H1 (cell line): ENCODE results near the gene ELAVL2. TPM values are rescaled to one million over a fixed set of nuclear protein-coding genes. Genes with fewer than 3 reads are reported as not detected.

Experiments used
- CTCF ChIA-PET: fragments of 300-600 bp; sonication (Branson Sonifier 250); formaldehyde crosslinking; loops from one replicate; lab custom pipeline; 2021; ENCODE audit not compliant: partially characterized antibody; lab: Charles Lee
- POLR2A ChIA-PET: fragments of 300-600 bp; sonication (Branson Sonifier 250); formaldehyde crosslinking; loops from one replicate; lab custom pipeline; 2021; ENCODE audit warnings: inconsistent platforms; ENCODE audit not compliant: partially characterized antibody; lab: Charles Lee
- DNase-seq, 2 experiments: peaks; one replicate each; pipeline versions ENCODE4 v3.0.0 to v3.0.0-alpha.2; 2010 to 2022; ENCODE audit warnings: low spot score in 2 of 2, low read depth in 1 of 2, mixed read lengths in 1 of 2
- FAIRE-seq: peaks from 2 replicates; lab custom pipeline; 2011; peaks lifted over from hg19 to GRCh38; lab: Jason Lieb, UNC
- H2AFZ ChIP-seq: 2 replicates; pipeline ENCODE4 v1.8.1; 2012; ENCODE audit warnings: low read length, inconsistent platforms
- H2AK5ac ChIP-seq: 2 replicates; pipeline ENCODE4 v1.6.1; 2013; ENCODE audit warnings: low read depth, low read length
- H2BK120ac ChIP-seq: replicated peaks from 2 replicates; pipeline ENCODE3; 2013; ENCODE audit warnings: low read depth, low read length, inconsistent platforms
- H2BK12ac ChIP-seq: 2 replicates; pipeline ENCODE4 v1.6.1; 2013; ENCODE audit warnings: low read depth, low read length
- H2BK15ac ChIP-seq: 2 replicates; pipeline ENCODE4 v1.6.1; 2013; ENCODE audit warnings: low read length
- H2BK20ac ChIP-seq: 2 replicates; pipeline ENCODE4 v1.6.1; 2013; ENCODE audit warnings: low read length
- H2BK5ac ChIP-seq: 2 replicates; pipeline ENCODE4 v1.6.1; 2013; ENCODE audit warnings: low read depth, low read length
- H3K14ac ChIP-seq: 2 replicates; pipeline ENCODE4 v1.6.1; 2013; ENCODE audit warnings: inconsistent platforms; ENCODE audit not compliant: insufficient read length
- H3K18ac ChIP-seq: 2 replicates; pipeline ENCODE4 v1.6.1; 2013; ENCODE audit warnings: low read length; ENCODE audit errors: extremely low read depth
- H3K23ac ChIP-seq: 2 replicates; pipeline ENCODE4 v1.6.1; 2013; ENCODE audit warnings: inconsistent platforms; ENCODE audit not compliant: insufficient read length
- H3K23me2 ChIP-seq: 2 replicates; pipeline ENCODE4 v1.6.1; 2013; ENCODE audit warnings: low read depth, low read length
- H3K27ac ChIP-seq: 2 replicates; pipeline ENCODE4 v1.6.1; 2011; ENCODE audit warnings: low read depth, low read length, inconsistent platforms
- H3K27me3 ChIP-seq, 4 experiments: replicated peaks in 1 of 4; 1 replicate in 1 of 4; 2 replicates in 3 of 4; pipeline versions ENCODE4 v1.6.1 to v1.8.1; 2011 to 2013; ENCODE audit warnings: low read length in 3 of 4, mild to moderate bottlenecking in 3 of 4, inconsistent platforms in 2 of 4, mixed read lengths in 2 of 4, moderate library complexity in 1 of 4; ENCODE audit not compliant: control insufficient read depth in 3 of 4, insufficient read depth in 3 of 4; ENCODE audit errors: extremely low read depth in 1 of 4
- H3K36me3 ChIP-seq, 4 experiments: 2 replicates each; pipeline versions ENCODE4 v1.6.1 to v1.8.1; 2011 to 2013; ENCODE audit warnings: mild to moderate bottlenecking in 4 of 4, low read length in 3 of 4, moderate library complexity in 2 of 4, control low read depth in 1 of 4, inconsistent platforms in 1 of 4; ENCODE audit not compliant: insufficient read depth in 4 of 4, control insufficient read depth in 2 of 4
- H3K4ac ChIP-seq: replicated peaks from 2 replicates; pipeline ENCODE3; 2013; ENCODE audit warnings: low read length, low read depth, mixed read lengths, inconsistent platforms; ENCODE audit not compliant: insufficient read length
- H3K4me1 ChIP-seq, 4 experiments: replicated peaks in 1 of 4; 1 replicate in 1 of 4; 2 replicates in 3 of 4; pipeline versions ENCODE4 v1.6.1 to v1.8.1; 2011 to 2013; ENCODE audit warnings: low read length in 3 of 4, inconsistent platforms in 2 of 4, mixed read lengths in 1 of 4; ENCODE audit not compliant: insufficient read depth in 4 of 4, control insufficient read depth in 3 of 4
- H3K4me2 ChIP-seq, 2 experiments: 2 replicates each; pipeline versions ENCODE4 v1.6.1 to v1.8.1; 2011 to 2013; ENCODE audit warnings: low read depth in 2 of 2, low read length in 2 of 2, control low read depth in 1 of 2, inconsistent platforms in 1 of 2, mild to moderate bottlenecking in 1 of 2; ENCODE audit not compliant: insufficient read depth in 1 of 2
- H3K4me3 ChIP-seq, 4 experiments: fragments of 200-600, 300-600 bp in 1 of 4; sonication (generic), shearing (Covaris generic), sonication (Bioruptor Twin) in 1 of 4; 2 replicates each; pipeline versions ENCODE4 v1.5.1 to v1.8.1; 2011 to 2016; ENCODE audit warnings: low read length in 4 of 4, low read depth in 3 of 4, control low read depth in 2 of 4, inconsistent platforms in 2 of 4, mild to moderate bottlenecking in 2 of 4, mixed read lengths in 1 of 4, moderate library complexity in 1 of 4; ENCODE audit not compliant: insufficient read depth in 2 of 4; ENCODE audit errors: extremely low read depth in 1 of 4
- H3K56ac ChIP-seq: replicated peaks from 2 replicates; pipeline ENCODE3; 2013; ENCODE audit warnings: low read depth, mild to moderate bottlenecking, mixed read lengths, low read length, inconsistent platforms; ENCODE audit not compliant: insufficient read length
- H3K79me1 ChIP-seq: 2 replicates; pipeline ENCODE4 v1.6.1; 2013; ENCODE audit warnings: low read depth, low read length, control low read depth
- H3K79me2 ChIP-seq, 2 experiments: 2 replicates each; pipeline versions ENCODE4 v1.6.1 to v1.8.1; 2012 to 2013; ENCODE audit warnings: low read length in 2 of 2, mild to moderate bottlenecking in 2 of 2, inconsistent platforms in 1 of 2; ENCODE audit not compliant: insufficient read depth in 2 of 2, control insufficient read depth in 1 of 2
- H3K9ac ChIP-seq, 4 experiments: replicated peaks in 1 of 4; 1 replicate in 1 of 4; 2 replicates in 3 of 4; pipeline versions ENCODE4 v1.6.1 to v1.8.1; 2011 to 2013; ENCODE audit warnings: low read depth in 3 of 4, low read length in 3 of 4, control low read depth in 2 of 4, mild to moderate bottlenecking in 2 of 4, moderate library complexity in 2 of 4, inconsistent platforms in 1 of 4; ENCODE audit errors: extremely low read depth in 1 of 4
- H3K9me3 ChIP-seq, 2 experiments: 2 replicates each; pipeline versions ENCODE4 v1.6.1 to v1.8.1; 2012 to 2013; ENCODE audit warnings: mild to moderate bottlenecking in 2 of 2, moderate library complexity in 2 of 2, control low read depth in 1 of 2, inconsistent platforms in 1 of 2, low read depth in 1 of 2, low read length in 1 of 2, mixed read lengths in 1 of 2; ENCODE audit not compliant: insufficient read depth in 2 of 2
- H4K20me1 ChIP-seq, 2 experiments: replicated peaks in 1 of 2; 2 replicates each; pipeline versions ENCODE3 to v1.8.1; 2011 to 2013; ENCODE audit warnings: inconsistent platforms in 2 of 2, low read length in 2 of 2, mild to moderate bottlenecking in 1 of 2; ENCODE audit not compliant: insufficient read depth in 2 of 2, control insufficient read depth in 1 of 2
- H4K5ac ChIP-seq: 2 replicates; pipeline ENCODE4 v1.6.1; 2013; ENCODE audit warnings: low read length, low read depth, mixed read lengths, inconsistent platforms; ENCODE audit not compliant: insufficient read length
- H4K8ac ChIP-seq: 2 replicates; pipeline ENCODE4 v1.8.0; 2013; ENCODE audit warnings: mild to moderate bottlenecking, moderate library complexity, low read length, inconsistent platforms; ENCODE audit not compliant: insufficient read depth; ENCODE audit errors: extremely low read depth
- H4K91ac ChIP-seq: replicated peaks from 2 replicates; pipeline ENCODE3; 2013; ENCODE audit warnings: low read length, mixed read lengths, inconsistent platforms; ENCODE audit not compliant: insufficient read length
- PHF8 ChIP-seq: fragments of 200-600 bp; sonication (generic); conservative IDR thresholded peaks from 2 replicates; pipeline ENCODE4 v1.7.1; 2012; ENCODE audit warnings: low read depth, mild to moderate bottlenecking, inconsistent platforms, low read length, moderate library complexity
- POU5F1 ChIP-seq: IDR thresholded peaks from 2 replicates; pipeline ENCODE4 v1.6.1; 2011; ENCODE audit warnings: low read depth, mild to moderate bottlenecking, low read length, moderate library complexity
- SIRT6 ChIP-seq: IDR thresholded peaks from one replicate; pipeline ENCODE4 v1.7.1; 2012; ENCODE audit warnings: low read length, inconsistent platforms
- SIX5 ChIP-seq: IDR thresholded peaks from 2 replicates; pipeline ENCODE4 v1.6.1; 2011; ENCODE audit warnings: mild to moderate bottlenecking, low read depth, low read length
- SP2 ChIP-seq: IDR thresholded peaks from 2 replicates; pipeline ENCODE4 v1.6.1; 2012; ENCODE audit warnings: mild to moderate bottlenecking, low read length, inconsistent platforms
- WGBS, 2 experiments: shearing (Covaris generic) in 1 of 2; methylation state at CpG; one replicate each; pipeline versions ENCODE4 v1.1.6 to v1.1.7; 2013 to 2015; ENCODE audit warnings: low lambda C conversion rate in 2 of 2, mixed read lengths in 2 of 2, inconsistent platforms in 1 of 2, low coverage in 1 of 2, missing lambda C conversion rate in 1 of 2; ENCODE audit not compliant: insufficient replicate concordance in 2 of 2, insufficient coverage in 1 of 2, insufficient read length in 1 of 2; ENCODE audit errors: extremely low coverage in 1 of 2, missing lambda C conversion rate in 1 of 2; 5-methylcytosine and 5-hydroxymethylcytosine counted together
- polyA plus RNA-seq, 7 experiments: library from polyadenylated mRNA; depleted of rRNA in 3 of 7; stranded (reverse) in 5 of 7; unstranded in 2 of 7; fragments of >200 nt in 5 of 7; fragments of 200-250 nt in 2 of 7; gene quantifications; 1 replicate in 5 of 7; 2 replicates in 1 of 7; 4 replicates in 1 of 7; pipeline versions ENCODE4 v1.2.1 to v1.2.3, GENCODE V29; 2011 to 2013; ENCODE audit warnings: missing spikeins in 2 of 7, mixed read lengths in 2 of 7
- total RNA-seq: library from RNA; stranded (reverse); fragmentation: NEBNext Ultra II Directional; extraction: Animal tissue kit (Norgen Biotek cat#: 25700); gene quantifications from 2 replicates; pipeline ENCODE4 v1.2.1, GENCODE V29; 2021

Gene ELAVL2
- total and polyA plus RNA-seq, 2 of the 8 experiments (the other 6 are each of a cell fraction or from before 2014, with no cell fraction given), result 4.9 to 21.9 TPM

DNA sequence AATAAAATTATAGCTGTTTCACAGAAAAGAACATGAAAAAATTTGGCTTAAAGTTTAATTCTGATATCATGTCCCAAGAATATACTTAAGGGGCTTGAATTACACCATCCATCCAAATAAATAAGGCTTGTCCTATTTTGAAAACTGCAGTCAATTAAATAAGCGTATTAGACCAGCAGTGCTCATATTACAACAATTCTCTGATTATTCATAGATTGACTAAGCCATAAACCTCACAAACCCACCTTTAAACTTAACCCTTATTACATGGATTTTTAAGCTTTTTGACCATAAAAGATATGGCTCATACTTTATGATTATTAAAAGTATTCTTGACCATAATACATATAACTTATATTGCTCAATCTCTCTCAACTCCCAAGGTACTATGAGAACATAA is 127.9 kb downstream of the ELAVL2 start:
- H2BK15ac ChIP-seq, result no peak overlapping the region
- H3K4ac ChIP-seq, result no peak overlapping the region
- no peak for TF ChIP-seq SP2
- no peak for TF ChIP-seq PHF8
- no peak for TF ChIP-seq POU5F1
- no peak for TF ChIP-seq SIX5
- no peak for TF ChIP-seq SIRT6
- H3K4me3 ChIP-seq, result no peak overlapping the region
- no peak overlapping the region for H2AK5ac ChIP-seq
- H4K91ac ChIP-seq, result no peak overlapping the region
- H3K27ac ChIP-seq, result no peak overlapping the region
- no peaks in the 10 kb centered on the region for H3K9me3 ChIP-seq
- no peak overlapping the region for H3K56ac ChIP-seq
- no peaks in the 10 kb centered on the region for H3K27me3 ChIP-seq
- H3K4me1 ChIP-seq, result peaks cover 0 to 4% (median 0%) of the 10 kb centered on the region in 4 experiments; a peak in 4 of 7 replicates
- H3K14ac ChIP-seq, result no peak overlapping the region
- no peak overlapping the region for H2BK120ac ChIP-seq
- no peak for DNase-seq
- no peaks in the 10 kb centered on the region; a peak in 1 of 8 replicates for H3K36me3 ChIP-seq
- H3K23ac ChIP-seq, result no peak overlapping the region
- H4K8ac ChIP-seq, result no peak overlapping the region
- 96% methylated on average over 1 of the region's 1 CpG; no CpG with 5 or more reads in 1 of the 2 experiments for WGBS, 2 experiments
- H2AFZ ChIP-seq, result no peak overlapping the region
- H3K18ac ChIP-seq, result no peak overlapping the region
- ChIA-PET POLR2A (no interaction called here), CTCF (no interaction called here)
- H4K20me1 ChIP-seq, result peaks cover 0 to 3% of the 10 kb centered on the region in 2 experiments
- H3K79me2 ChIP-seq, result peaks cover 0 to 51% of the 10 kb centered on the region in 2 experiments; a peak in 2 of 4 replicates
- H3K9ac ChIP-seq, result no peak overlapping the region
- H4K5ac ChIP-seq, result no peak overlapping the region
- no peaks in the 10 kb centered on the region for H3K23me2 ChIP-seq
- H2BK5ac ChIP-seq, result no peak overlapping the region
- H2BK20ac ChIP-seq, result no peak overlapping the region
- H3K79me1 ChIP-seq, result no peaks in the 10 kb centered on the region; the same call in 1 of the 2 replicates
- no peak for FAIRE-seq
- H3K4me2 ChIP-seq, result no peak overlapping the region
- no peak overlapping the region for H2BK12ac ChIP-seq
